ENCODE measurements around the gene DUSP8.

The DUSP8 gene

DNA sequence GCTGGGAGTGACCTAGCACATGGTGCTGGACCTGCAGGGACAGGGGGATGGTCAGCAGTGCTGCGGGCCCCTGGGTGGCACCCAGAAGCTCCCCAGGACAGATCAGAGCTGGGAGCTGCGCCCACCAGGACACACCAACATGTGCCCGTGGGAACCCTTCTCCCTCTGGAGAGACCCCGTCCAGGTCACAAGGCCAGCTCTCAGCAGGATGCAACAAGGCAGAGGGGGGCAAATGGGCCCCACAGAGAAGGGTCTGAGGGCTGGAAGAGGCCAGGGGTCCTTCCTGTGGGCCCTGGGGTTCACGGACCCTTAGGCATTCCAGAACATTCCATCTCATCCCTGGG is 6.2 kb downstream of the DUSP8 start:
- DNase-seq (ENCODE audit: low read depth) = no peak

- DNase-seq (ENCODE audit: low read depth) = no peak
These were observed 6.7 kb downstream of the DUSP8 start for GRCh38 chr11:1565173-1565903.

DNA sequence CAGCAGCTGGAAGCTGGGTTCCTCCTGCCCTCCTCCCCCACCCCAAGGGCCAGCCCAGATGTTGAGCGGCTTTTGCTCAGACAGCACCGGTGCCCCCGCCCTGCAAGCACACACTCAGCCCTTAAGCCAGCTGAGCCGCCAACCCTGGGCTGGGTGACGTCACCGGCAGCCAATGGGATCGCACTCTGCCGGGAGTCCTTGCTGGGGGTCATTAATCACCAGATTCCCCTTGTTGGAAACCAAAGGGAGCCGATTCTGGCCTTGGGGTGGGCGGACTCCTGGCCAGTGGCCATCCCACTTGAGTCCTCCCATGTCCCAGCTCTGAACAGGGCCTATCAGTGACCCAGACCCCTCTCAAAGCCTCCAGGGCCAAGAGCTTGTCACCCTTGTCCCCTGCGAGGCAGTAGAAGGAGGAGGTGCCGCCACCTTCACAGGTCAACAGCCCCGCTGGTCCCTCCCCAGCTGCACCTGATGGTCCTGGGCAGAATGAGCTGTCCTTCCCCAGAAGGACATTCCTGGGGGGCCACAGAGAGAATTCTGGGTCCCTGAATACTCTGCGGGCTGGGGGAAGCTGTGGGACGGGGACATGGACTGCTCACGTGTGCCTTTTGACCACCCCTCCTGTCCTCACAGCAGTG is 7.4 kb downstream of the DUSP8 start:
- DNase-seq (ENCODE audit: low read depth) = no peak

GRCh38 chr11:1563697-1564534 is 8.2 kb downstream of the DUSP8 start:
- DNase-seq (ENCODE audit: low read depth) = no peak

GRCh38 chr11:1563149-1563638 is 8.9 kb downstream of the DUSP8 start:
- DNase-seq (ENCODE audit: low read depth) = no peak

GRCh38 chr11:1562469-1563148 is 9.5 kb downstream of the DUSP8 start:
- DNase-seq (ENCODE audit: low read depth) = no peak

- DNase-seq (ENCODE audit: low read depth) = no peak
These were observed 10.1 kb downstream of the DUSP8 start for GRCh38 chr11:1561955-1562354.

DNA sequence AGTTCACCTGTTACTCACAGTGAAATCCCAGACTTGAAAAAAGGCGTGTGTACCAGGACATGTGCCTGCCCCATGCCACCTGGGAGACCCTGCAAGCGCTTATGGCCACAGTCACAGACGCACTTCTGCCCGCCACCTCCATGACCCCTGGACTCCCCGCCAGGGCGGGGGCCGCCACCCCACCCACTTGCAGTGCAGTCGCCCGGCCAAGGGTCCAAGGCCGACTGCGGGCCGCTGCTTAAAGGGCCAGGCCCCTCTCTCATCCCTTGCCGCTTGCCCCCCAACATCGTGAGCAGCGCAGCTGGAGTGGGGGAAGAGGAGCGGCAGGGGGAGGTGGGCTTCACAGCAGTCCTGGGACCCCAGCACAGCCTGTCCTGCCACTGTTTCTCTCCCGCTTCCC is 10.8 kb downstream of the DUSP8 start:
- no peak for DNase-seq (ENCODE audit: low read depth)

DNA sequence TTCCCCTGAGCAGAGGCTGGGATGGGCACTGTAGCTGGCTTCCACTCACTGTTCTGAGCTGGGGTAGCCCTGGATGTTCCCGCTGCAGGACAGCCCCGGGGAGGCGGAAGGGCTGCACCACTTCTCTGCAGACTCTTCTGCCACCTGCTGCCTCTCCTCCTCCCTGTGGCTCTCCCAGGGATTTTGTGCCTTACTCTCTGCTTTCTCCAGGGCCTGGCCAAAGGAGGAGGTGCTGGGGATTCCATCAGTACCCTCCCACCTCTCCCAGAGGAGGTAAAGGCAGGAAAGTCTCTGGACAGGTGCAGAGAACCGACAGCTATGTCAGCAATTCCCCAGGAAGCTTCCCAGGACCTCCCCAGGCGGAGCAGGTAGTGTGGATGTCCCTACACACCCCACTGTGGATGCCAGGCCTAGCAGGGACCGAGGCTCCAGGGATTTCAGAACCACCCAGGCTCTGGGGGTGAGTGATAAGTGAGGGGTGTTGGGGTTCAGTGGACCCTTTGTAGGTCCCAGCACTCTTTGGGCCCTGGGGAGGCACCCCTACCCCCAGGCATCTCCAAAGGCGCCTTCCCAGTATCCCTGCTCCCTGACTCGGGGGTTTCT is 11.3 kb downstream of the DUSP8 start:
- no peak for DNase-seq (ENCODE audit: low read depth)

GRCh38 chr11:1560002-1560648 is 11.9 kb downstream of the DUSP8 start:
- no peak for DNase-seq (ENCODE audit: low read depth)

GRCh38 chr11:1559111-1559951 is 12.7 kb downstream of the DUSP8 start:
- no peak for DNase-seq (ENCODE audit: low read depth)

GRCh38 chr11:1558775-1559110 is 13.3 kb downstream of the DUSP8 start:
- no peak for DNase-seq (ENCODE audit: low read depth)

DNA sequence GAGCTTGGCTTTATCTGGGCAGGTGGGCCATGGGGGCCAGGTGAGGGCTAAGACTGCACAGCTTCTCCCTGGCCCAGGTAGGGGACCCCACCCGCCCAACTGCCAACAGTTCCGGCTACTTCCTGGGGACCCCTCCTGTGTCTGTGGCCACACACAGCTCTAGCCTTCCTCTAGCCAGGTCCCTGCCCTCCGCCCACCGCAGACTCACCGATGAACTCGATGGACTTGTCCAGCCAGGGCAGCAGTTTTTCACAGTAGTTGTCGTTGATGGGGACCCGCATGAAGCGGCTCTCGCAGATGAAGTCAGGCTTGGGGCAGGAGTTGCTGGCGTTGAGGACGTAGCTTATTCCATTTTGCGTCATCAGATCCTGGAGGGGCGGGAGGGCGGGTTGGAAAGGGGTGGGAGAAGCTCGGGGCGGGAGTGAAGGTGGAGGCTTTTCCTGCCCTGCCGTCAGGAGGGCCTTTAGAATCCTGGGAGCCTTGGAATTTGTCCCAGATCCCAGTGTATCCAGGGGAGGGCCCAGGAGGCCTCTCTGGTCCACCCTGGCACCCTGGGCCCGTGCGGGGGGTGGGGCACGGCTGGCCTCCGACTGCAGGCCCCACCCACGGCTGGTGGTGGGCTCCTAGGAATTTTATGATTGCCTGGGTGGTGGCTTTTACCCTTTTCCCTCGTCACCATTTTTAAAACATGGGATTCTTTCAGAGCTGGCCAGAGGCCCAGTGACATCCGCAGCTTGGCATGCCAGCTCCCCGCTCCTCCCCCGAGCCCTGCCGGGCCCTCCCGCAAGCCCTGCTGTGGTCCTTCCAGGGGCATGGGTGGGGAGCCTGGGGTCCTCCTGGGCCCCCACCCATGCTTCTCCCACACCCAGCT is 13.9 kb downstream of the DUSP8 start:
- DNase-seq (ENCODE audit: low read depth) = no peak

- no peak for DNase-seq (ENCODE audit: low read depth)
These were observed 14.8 kb downstream of the DUSP8 start for GRCh38 chr11:1557051-1557884.

DNA sequence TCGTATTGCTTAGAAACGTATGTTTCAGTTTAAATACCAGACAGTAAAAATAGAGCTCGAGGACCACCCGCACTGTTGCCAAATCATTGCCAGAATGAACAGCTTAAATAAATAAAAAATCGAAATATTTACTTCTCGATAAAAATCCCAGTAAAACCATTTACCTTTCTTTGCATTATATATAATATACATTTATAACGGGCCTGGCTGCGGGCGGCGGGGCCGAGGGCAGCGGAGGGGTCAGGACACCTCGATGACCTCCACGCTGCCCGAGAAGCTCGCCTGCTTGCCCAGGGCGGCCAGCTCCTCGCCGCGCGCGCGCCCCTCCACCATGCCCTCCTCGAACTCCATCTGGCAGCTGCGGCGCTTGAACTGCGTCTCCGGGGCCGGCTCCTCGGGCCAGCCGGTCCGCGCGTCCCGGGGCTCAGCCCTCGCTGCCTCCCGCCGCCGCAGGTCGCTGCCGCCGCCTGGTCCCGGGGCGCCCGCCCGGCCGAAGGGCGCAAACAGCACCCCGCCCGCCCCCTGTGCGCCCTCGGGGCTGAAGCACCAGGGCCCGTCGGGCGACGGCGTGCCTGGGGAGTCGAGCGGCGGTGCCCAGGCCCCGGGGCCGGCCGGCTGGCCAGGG is 15.7 kb downstream of the DUSP8 start:
- DNase-seq (ENCODE audit: low read depth) = no peak

DNA sequence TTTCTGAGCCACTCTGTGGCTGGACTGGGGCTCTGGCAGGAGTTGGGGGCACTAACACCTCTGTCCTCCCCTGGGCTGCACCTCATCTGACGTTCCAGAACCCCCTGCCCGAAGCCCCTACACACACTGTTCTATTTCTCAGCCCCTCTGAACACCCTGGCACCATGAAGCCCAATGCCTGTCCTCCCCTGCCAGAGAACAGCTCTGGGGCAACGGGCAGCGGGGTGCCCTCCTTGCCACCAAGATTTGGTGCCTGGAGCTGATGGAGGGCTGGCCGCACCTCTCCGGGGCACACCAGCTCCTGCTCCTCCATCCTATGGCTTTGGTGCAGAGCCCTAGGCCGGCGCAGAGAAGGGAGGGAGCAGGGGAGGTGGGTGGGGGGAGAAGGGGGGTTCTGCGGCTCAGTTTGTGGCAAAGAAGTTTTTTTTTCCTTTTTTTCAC is 16.3 kb downstream of the DUSP8 start:
- DNase-seq (ENCODE audit: low read depth) = no peak

GRCh38 chr11:1554981-1555712 is 16.9 kb downstream of the DUSP8 start:
- no peak for DNase-seq (ENCODE audit: low read depth)
